Measurements from ENCODE around the gene WDR5.

WDR5 gene

DNA sequence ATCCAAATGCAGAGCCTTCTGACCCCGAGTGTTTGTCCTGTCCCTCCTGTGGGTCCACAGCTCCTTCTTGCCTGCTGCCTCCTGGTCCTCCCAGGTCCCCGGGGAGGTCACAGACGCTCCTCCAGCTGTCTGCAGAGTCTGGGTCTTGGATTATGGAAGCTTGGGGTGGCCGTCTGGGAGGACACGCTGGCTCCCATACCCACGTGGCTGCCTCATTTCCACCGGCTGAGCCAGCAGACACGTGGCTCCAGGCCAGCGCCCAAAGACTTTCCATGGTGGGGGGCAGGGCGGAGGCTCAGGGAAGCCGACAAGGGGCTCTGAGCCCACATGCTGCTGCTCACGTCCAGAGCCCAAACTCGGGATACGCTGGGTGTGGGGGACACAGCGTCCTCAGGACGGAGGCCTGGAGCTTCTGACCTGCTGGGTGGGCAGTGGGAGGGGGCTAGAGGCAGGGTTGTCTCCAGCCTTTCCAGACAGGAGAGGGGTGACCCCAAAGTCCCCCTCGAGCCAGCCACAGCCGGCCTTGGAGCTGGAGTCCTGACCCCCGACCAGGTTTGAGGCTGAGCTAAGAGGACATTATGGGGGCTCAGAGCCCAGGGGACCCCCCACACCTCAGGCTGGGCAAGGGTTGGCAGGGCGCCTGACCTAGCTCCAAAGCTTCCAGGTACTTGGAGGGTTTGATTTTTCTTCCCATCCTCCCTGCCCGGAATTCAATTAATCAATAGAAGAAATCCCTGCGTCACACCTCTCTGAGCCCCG lies 52.7 kb downstream of the WDR5 start:
- no peak for DNase-seq (ENCODE audit: low read depth)

DNA sequence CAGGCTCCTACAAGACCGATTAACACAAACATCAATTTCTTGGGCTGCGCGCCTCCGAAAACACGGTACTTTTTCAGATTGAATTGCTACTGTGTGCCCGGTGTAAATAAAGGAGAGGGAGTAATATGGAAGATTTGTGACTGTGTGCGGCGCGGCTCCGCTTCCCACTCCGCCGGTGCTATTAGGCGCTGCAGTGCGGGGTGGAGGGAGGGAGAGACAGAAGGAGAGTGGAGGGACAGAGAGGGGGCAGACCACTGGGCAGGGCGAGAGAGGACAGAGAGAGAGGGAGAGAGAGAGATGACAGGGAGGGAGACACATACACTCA lies 53.2 kb downstream of the WDR5 start:
- DNase-seq (ENCODE audit: low read depth): no peak

DNA sequence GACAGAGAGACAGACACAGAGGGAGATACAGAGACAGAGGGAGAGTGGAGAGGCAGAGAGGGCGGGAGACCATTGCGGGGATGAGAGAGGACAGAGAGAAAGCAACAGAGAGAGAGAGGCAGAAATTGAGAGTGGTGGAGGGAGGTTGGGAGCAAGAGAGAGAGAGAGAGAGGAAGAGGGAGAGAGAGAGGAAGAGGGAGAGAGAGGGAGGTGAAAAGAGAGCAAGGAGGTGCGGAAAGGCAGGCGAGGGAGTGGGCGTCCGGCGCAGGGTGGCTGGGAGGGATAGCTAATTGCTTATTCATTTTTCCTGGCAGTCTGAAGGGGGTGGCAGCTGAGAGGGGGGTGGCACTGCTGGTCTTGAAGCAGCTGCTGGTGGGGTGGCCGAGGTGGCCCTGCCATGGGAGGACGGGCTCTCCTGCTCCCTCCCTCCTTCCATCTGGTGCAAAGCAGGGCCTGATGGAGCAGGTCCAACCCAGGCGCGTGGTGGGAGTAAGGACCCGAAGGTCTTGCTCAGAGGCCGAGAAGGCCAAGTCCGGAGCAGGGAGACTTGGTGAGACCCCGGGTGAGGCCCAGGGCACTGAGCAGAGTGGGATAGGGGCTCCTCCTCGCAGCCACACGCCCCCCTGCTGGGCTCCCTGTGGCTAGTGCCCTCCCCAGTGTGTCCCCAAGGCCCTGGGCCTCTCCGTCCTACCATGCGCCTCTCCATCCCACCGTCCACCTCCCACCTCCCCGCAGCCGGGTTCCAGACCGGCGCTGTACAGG lies 53.8 kb downstream of the WDR5 start:
- DNase-seq (ENCODE audit: low read depth): no peak

DNA sequence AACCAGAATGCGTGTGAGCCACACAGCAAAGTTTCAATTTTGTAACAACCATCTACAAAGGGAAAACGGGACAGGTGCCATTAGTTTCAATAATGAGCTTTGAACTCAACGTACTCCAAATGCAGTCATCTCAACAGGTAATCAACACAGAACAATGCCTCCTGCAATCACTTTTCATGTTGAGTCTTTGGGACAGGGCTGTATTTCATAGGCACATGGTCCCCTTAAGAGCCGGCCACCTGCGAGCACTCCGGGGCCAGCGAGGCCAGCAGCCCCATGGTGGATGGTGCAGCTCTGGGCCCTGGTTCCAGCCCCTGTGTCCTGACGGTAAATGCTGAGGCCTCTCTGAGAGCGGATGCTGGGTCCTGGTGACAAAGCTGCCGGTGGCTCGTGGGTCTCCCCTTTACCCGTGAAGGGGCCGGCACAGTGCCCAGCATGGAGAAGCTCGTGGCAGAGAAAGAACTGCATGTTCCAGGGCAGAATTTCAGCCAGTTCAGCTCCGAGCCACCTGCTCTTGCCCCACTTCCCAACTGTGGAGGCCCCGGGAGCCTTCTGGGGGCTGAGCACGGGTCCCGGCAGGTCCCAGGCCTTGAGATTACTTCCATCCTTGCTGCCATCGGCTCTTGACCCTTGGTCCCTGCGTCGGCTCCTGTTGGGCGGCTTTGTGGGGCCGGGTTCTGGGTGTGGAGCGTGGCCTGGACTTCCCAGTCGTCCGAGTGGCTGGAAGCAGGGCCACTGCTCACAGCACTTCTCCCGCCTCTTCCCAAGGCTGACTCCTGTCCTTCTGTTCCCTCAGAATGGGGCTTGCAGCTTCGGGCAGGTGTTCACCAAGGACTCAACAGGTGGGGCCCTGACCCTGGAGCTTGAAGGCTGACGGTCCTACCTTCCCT lies 54.6 kb downstream of the WDR5 start:
- DNase-seq (ENCODE audit: low read depth): no peak

DNA sequence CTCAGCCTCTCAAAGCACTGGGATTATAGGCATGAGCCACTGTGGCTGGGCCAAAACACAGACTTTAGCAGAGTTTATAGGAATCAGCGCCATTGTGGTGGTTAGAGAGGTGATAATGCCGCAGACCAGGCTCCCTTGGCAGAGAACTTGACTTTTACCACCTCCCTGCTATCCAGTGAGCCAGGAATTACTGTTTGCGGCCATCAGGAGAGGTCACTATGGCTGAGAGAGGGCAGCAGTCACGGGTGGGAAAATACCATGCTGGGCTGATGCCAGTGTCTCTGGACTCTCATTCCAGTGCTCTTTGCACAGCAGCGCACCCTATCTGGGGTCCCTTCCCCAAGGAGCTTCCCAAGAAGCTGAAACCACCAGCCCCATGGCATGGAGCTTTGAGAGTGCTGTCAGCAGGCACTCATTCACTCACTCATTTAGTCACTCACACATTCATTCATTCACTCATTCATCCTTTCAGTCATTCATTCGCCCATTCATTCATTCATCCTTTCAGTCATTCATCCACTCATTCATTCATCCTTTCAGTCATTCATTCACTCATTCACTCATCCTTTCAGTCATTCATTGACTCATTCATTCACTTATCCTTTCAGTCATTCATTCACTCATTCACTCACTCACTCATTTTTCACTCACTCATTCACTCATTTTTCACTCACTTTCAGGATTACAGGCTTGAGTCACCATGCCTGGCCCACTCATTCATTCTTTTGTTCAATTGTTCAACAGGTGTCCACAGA lies 55.8 kb downstream of the WDR5 start:
- no peak for DNase-seq (ENCODE audit: low read depth)

DNA sequence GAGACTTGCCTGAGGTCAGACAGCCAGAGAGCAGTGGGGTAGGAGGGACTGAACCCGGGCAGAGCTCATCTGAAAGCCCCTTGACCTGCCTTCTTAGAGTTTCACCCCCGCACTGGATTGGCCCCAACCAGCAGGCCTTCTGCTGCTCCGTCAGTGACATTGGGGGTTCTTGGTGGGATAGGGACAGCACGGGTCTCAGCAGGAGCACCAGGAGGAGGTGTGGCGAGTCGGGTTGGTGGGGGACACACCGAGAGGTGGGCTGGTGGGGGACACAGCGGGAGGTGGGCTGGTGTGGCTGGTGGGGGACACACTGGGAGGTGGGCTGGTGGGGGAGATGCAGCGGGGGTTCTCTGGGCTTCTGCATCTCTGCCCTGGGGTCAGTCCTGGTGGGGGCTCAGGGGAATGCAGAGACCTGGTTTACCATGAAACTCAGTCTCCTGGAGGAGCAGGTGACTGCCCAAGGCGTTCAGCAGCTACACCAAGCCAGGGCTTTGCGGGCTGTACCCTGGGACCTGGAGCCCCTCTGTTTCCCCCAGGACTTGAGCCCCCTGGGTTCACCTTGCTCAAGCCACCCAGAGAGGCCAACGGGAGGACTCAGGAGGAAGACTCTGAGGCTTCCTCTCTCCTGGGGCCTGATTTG lies 56.5 kb downstream of the WDR5 start:
- DNase-seq (ENCODE audit: low read depth): no peak

DNA sequence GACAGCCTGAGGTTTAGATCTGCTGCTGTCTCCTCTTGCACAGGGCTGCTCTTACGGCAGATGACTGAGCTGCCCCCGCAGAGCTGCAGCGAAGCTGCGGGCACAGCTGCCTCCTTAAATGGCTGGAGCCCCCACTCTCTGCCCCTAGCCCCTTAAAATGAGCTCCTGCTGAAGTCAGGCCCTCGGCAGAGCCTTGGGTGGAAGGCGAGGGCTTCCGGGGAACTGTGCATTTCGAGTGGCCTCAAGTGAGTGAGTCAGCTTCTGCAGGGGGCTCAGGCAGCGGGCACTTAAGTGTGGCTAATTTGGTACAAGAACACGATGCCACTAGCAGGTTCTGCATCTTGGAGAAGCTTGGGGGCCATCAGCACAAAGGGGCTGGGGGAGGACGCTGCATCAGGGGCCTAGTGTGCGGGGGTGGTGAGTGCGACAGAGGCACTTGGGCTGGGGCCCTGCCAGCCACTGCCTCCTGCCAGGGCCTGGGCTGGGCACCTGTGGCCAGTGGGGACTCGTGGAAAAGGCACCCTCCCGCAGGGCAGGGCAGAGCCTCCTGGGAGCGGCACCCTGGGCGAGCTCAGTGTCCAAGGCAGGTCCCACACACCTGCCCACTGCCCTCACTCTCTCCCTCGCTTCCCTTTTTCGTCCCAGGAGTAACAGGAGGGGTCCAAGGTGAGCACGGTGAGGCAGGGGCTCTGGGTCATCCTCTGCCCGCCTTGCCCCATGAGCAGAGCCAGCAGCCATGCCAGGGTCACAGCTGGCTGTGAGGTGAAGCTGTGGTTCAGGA lies 57.3 kb downstream of the WDR5 start:
- DNase-seq (ENCODE audit: low read depth): no peak

DNA sequence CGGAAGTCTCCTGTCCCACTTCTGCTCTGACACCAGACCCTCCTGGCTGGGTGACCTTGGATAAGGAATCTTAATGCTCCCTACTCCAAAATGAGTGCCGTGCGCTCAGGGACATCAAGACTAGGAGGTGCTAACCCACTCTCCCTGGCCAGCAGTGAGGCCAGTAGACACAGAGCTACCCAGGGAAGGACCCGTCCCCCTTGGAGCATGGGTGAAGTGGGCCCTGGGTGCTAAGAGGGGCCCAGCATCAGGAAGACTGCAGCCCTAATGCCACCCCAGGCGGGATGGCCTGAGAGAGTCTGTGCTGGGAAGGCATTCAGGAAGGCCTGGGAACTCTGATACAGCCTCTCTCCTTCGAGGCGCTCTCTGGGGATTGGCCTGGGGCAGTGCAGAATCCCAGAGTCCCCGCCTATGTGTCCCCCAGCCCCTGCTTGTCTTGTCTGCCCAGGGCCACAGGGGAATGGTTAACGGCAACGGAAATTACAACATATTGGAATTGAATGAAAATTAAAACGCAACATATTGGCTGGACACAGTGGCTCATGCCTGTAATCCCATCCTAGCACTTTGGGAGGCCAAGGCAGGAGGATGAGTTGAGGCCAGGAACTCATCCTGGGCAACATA lies 58.1 kb downstream of the WDR5 start:
- no peak for DNase-seq (ENCODE audit: low read depth)

DNA sequence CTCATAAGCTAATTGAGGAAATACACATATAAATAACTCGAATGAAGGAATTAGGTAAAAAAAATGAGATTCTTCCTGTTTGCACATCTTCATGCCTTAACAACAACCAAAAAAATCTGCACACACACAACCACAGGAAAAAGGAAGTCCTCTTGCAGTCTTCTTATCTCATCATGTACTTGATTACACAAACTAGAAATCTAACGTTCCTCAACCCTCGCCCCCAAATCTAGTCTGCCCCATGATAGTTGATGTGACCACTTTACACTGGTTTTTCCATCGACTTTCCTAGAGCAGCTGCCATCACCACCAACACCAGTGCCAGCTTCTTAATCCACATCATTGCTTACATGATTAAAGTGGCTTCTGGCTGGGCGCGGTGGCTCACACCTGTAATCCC lies 59.7 kb downstream of the WDR5 start:
- DNase-seq (ENCODE audit: low read depth): no peak

DNA sequence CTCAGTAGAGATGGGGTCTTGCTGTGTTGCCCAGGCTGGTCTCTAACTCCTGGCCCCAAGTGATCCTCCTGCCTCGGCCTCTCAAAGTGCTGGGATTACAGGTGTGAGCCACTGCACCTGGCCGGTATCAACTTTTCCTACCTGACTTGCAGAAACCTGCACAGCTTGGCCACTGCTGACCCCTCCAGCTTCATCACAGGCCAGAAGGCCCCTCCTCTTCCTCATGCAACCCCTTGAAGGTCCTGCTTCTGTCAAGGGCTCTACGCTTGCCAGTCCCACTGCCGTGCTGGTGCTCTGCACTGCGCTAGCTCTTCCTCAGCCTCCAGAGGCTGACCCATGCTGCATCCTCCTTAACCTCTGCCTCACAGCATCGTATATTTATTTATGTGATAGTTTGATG lies 61.0 kb downstream of the WDR5 start:
- DNase-seq (ENCODE audit: low read depth): no peak

DNA sequence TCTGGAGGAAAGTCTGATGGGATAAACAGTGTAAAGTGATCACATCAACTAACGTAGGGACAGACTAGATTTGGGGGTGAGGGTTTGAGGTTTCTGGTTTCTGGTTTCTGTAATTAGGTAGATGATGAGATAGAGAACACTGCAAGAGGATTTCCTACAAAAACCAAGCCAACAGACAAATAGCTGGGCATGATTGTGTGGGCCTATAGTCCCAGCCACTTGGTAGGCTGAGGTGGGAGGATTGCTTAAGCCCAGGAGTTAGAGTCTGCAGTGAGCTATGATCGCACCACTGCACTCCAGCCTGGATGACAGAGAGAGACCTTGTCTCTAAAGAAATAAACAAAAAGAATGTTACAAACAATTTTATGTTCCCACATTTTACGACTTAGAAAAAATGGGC lies 62.9 kb downstream of the WDR5 start:
- no peak for DNase-seq (ENCODE audit: low read depth)

DNA sequence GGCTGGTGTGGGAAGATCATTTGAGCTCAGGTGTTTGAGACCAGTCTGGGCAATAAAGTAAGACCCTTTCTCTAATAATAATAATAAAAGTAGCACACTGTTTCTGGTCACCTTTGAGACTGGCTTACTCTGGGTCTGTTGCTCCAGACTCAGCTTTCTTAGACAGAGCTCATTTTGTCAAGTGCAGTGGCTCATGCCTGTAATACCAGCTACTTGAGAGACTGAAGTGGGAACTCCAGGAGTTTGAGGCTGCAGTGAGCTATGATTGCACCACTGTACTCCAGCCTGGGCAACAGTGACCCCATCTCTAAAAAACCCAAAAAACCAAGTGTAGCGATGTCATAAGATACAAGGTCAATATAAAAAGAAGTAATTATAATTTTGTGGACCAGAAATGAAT lies 64.8 kb downstream of the WDR5 start:
- no peak for DNase-seq (ENCODE audit: low read depth)

DNA sequence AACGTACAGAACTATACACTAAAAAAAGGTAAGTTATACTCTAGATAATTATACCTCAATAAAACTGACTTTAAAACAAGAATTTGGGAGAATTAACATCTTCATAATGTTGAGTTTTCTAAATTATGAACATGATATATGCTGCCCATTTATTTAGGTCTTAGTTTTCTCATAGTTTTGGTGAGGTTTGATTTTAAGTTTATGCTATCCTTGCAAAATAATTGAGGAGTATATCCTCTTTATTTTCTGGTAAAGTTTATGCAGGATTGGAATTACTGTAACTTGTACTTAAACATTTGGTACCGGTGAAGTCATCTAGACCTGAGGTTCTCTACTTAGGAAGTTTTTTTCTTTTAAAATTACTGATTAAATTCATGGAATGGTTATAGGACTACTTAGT lies 67.3 kb downstream of the WDR5 start:
- DNase-seq (ENCODE audit: low read depth): no peak

DNA sequence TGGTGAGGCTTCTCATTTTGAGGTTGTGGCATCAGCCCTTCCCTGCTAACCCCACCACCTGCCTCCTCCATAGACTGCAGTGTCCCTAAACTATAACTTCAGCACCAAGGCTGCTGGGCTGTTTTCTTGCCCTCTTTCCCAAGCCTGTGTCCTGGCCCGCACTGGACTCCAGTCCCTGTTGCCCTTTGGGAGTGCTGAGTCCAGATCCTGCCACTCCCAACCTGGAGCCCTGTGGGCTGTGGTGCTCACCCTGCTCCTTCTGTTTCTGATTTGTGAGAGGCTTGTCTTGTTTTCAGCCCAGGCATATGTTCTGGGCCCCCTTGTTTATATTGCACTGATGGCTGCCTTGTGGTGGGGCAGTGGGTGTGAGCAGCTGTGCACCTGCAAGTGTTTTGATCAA lies 68.2 kb downstream of the WDR5 start:
- DNase-seq (ENCODE audit: low read depth): no peak

DNA sequence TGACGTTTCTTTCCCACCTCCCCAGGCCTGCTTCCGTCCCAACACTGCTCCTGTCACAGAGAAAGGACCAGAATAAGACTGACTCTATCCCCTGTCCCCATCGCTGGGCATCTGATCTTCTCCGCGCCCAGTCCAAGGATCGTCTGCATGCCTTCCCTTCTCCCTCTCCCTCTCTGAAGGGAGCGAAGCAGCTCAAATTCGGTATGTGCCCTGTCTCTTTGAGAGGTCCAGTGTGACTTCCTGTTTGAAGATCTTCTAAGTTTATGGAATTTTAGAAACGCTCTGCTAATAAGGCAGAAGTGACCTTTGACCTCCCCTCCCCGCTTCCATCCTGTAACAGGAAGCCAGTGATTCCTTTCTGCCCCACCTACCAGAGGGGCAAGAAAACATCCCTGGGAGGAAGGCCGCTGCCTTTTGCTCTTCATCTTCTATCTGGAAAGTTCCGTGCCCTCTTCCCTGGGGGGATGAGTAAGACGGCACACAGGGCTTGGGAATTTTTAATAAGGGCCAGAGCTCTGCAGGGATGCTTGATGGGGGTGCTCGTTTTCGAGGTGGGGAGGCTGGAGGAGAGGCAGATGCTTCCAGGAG lies 69.2 kb downstream of the WDR5 start:
- no peak for DNase-seq (ENCODE audit: low read depth)

DNA sequence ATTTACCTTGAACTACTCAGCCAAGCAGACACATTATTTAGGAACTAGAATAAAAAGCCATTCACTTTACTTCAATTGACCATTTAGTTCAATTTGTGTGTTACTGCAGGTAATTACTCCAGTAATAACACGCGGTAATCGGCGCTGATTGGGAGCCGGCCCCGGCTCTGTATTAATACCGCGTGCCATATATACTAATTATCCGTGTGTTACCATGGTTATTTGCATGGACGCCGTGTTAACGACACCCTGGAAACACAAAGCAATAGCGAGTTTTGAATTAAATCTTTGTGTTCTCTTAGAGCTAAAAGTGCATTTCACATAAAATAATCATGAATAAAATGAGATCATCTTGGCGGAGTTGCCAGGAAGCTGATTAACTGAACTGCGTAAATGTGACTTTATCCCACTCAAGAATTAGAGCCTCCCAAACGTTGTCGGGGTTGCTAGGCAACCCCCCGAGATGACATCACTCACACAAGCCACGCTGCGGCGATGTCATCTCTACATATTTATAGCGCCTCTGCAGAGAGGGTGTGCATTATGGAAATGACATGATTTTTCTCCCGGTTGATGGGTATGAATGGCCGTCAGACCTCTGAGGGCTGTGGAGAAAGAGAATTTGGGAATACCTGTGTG lies 69.9 kb downstream of the WDR5 start:
- DNase-seq (ENCODE audit: low read depth): no peak

DNA sequence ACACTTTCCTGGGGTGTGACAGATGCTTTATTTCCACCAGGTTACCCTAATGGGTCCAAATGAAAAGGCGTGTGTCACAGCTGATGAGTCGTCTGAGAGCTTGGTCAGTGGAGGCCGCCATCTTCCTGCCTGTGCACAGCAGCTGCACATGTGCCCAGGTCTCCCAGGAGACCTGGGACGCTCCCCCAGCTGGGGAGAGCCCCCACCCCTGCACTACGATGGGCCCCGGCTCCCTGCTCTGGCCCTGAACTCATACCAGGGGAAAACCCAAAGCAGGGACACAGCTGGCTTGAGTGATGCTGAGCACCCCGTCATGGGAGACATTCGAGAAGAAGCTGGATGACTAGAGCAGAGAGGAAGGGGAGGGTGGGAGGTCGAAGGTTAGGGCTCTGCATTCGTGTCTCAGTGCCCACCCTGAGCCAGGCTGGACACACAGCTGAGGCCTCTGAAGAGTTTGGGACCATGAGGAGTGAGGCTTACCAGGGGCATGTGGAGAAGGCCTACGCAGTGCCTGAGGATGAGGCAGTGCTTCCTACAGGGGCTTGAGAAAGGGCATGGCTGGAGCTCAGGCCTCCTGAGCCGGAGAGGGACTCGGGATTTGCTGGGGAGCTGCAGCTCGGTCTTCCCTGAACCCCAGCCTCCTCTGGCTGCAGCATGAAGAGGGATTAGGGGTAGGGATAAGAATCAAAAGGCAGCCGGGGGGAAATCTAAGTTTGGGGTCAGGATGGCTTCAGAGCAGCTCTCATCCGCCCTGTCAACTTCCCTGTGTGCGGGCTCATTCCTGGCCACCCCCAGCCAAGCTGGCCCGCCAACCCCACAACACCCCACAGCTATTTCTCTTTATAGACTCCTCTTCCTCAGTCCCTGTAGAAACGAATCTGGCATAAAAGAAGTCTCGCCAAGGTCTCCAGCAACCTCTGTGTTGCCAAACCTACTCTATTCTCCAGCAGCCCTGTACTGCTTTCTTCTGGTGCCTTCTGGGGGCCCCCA lies 70.7 kb downstream of the WDR5 start:
- no peak for DNase-seq (ENCODE audit: low read depth)

DNA sequence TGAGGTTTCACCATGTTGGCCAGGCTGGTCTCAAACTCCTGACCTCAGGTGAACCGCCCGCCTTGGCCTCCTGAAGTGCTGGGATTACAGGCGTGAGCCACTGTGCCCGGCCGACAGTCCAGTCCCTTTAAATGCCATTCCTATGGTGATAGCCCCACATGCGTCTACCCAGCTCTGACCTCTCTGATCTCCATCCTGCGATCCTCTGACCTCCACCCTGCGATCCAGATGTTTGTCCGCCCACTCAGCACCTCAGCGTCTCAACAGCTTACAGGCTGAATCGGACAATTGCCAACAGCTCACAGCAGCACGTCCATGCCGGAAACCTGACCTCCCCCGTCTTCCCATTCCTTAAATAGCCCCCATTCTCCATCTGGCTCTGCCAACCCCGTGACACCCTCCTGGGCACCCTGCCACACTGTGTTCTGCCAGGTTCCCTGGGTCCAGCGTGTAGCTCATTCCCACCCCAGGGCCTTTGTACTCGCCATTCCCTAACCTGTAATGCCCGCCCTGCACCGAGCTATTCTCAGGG lies 72.5 kb downstream of the WDR5 start:
- DNase-seq (ENCODE audit: low read depth): no peak
